Testis (tissue), 3 donors: Measurements from ENCODE around the gene FAM131A. TPM values are rescaled to one million over a fixed set of nuclear protein-coding genes. Genes with fewer than 3 reads are reported as not detected.

Experiments
- DNase-seq: peaks from one replicate; pipeline ENCODE4 v3.0.0-alpha.2; 2019
- H3K27ac ChIP-seq, 2 donors: fragments of 200-600 bp; sonication (generic); one replicate each; pipeline ENCODE4 v1.5.1; 2019
- H3K27me3 ChIP-seq: fragments of 200-600 bp; sonication (generic); one replicate; pipeline ENCODE4 v1.5.1; 2019
- H3K36me3 ChIP-seq: fragments of 200-600 bp; sonication (generic); one replicate; pipeline ENCODE4 v1.5.1; 2017; ENCODE audit warnings: low read depth; ENCODE audit errors: missing control alignments
- H3K4me1 ChIP-seq: fragments of 200-600 bp; sonication (generic); one replicate; pipeline ENCODE4 v1.5.1; 2019
- H3K4me3 ChIP-seq, 2 donors: fragments of 200-600 bp; sonication (generic); one replicate each; pipeline ENCODE4 v1.5.1; 2017 to 2019
- H3K9me3 ChIP-seq: fragments of 200-600 bp; sonication (generic); one replicate; pipeline ENCODE4 v1.5.1; 2017
- CTCF ChIP-seq, 3 experiments: fragments of 450-650 bp in 2 of 3; fragments of 200-600 bp in 1 of 3; sonication (generic) in 1 of 3; IDR thresholded peaks; one replicate each; pipeline ENCODE4 v1.5.1; 2016 to 2019; ENCODE audit warnings: antibody characterized with exemption in 3 of 3, mild to moderate bottlenecking in 2 of 3, moderate library complexity in 1 of 3
- POLR2A ChIP-seq: fragments of 450-650 bp; IDR thresholded peaks from one replicate; pipeline ENCODE4 v1.6.1; 2017; ENCODE audit warnings: antibody characterized with exemption, mild to moderate bottlenecking, moderate library complexity
- WGBS, 2 donors: methylation state at CpG; one replicate each; pipeline ENCODE4 v1.1.5; 2018; 5-methylcytosine and 5-hydroxymethylcytosine counted together
- intact Hi-C: fragments of 100-400 bp; cut with DNase I; formaldehyde crosslinking; loops from one replicate; pipeline ENCODE4 v1.15.1; 2023; ENCODE audit warnings: low total_unique reads
- polyA plus RNA-seq: library from polyadenylated mRNA; stranded (reverse); fragments of 350-450 nt; fragmentation: Illumina TruSeq; extraction: RNeasy Lipid Tissue Mini Kit (QIAGEN cat#74804); gene quantifications from one replicate; pipeline ENCODE4 v1.2.3, GENCODE V29; 2014; ENCODE audit warnings: low read depth, low replicate concordance; ENCODE audit not compliant: insufficient read depth
- total RNA-seq, 2 donors: library from RNA; depleted of rRNA; stranded (reverse); fragments of >200 nt; gene quantifications; one replicate each; pipeline ENCODE4 v1.2.3, GENCODE V29; 2016

The FAM131A gene
- total and polyA plus RNA-seq, 3 donors from 2014 or later, result 28.1 to 77.2 (median 75.9) TPM

GRCh38 chr3:184372911-184373310 is 35.5 kb downstream of the FAM131A start:
- H3K9me3 ChIP-seq, result no peaks in the 10 kb centered on the region
- intact Hi-C loops, result loop anchor here (10.0 kb wide), 1 partner anchor 172 kb away; no protein-coding TSS in a partner anchor
- WGBS, 2 donors, result 80 to 90% methylated on average over 2 to 5 of the region's 5 CpGs
- peaks cover 9% of the 10 kb centered on the region for H3K4me1 ChIP-seq
- no peak overlapping the region for H3K27ac ChIP-seq
- no peaks in the 10 kb centered on the region for H3K36me3 ChIP-seq
- no peak overlapping the region for H3K4me3 ChIP-seq
- no peak for TF ChIP-seq POLR2A
- no peaks in the 10 kb centered on the region for H3K27me3 ChIP-seq
- no peak for DNase-seq

- Histone ChIP-seq H3K36me3 (no peaks in the 10 kb centered on the region), H3K4me1 (peaks cover 10% of the 10 kb centered on the region), H3K9me3 (no peaks in the 10 kb centered on the region), H3K4me3 (no peak overlapping the region), H3K27ac (no peak overlapping the region), H3K27me3 (no peaks in the 10 kb centered on the region)
- intact Hi-C loops, result loop anchor here (10.0 kb wide), 1 partner anchor 171 kb away; no protein-coding TSS in a partner anchor
- DNase-seq, result no peak
- TF ChIP-seq CTCF (IDR thresholded peaks at IDR 0.05) (no peak), POLR2A (no peak)
- 77 to 84% methylated on average over 6 of the region's 6 CpGs for WGBS, 2 donors
Measured at GRCh38 chr3:184373422-184373821, 36.0 kb downstream of the FAM131A start.

- intact Hi-C loops, result loop anchor here (10.0 kb wide), 1 partner anchor 169 kb away; no protein-coding TSS in a partner anchor
- DNase-seq, result no peak
- H3K27ac ChIP-seq, result no peak overlapping the region
- no peaks in the 10 kb centered on the region for H3K27me3 ChIP-seq
- WGBS, 2 donors, result 88 to 94% methylated on average over 11 to 12 of the region's 12 CpGs
- H3K36me3 ChIP-seq, result no peaks in the 10 kb centered on the region
- H3K4me3 ChIP-seq, result no peak overlapping the region
- TF ChIP-seq POLR2A (no peak), CTCF (IDR thresholded peaks at IDR 0.05) (no peak)
- peaks cover 21% of the 10 kb centered on the region for H3K4me1 ChIP-seq
- H3K9me3 ChIP-seq, result no peaks in the 10 kb centered on the region
Measured at GRCh38 chr3:184375747-184376461, 38.5 kb downstream of the FAM131A start.

GRCh38 chr3:184377374-184377773 is 40.0 kb downstream of the FAM131A start:
- 90 to 92% methylated on average over 5 of the region's 5 CpGs for WGBS, 2 donors
- Histone ChIP-seq H3K4me1 (peaks cover 15% of the 10 kb centered on the region), H3K36me3 (no peaks in the 10 kb centered on the region), H3K27me3 (no peaks in the 10 kb centered on the region), H3K4me3 (no peak overlapping the region), H3K9me3 (no peaks in the 10 kb centered on the region), H3K27ac (no peak overlapping the region)
- DNase-seq, result no peak
- intact Hi-C loops, result loop anchor here (10.0 kb wide), 1 partner anchor 167 kb away; no protein-coding TSS in a partner anchor
- TF ChIP-seq CTCF (IDR thresholded peaks at IDR 0.05), result no peak
- TF ChIP-seq POLR2A, result no peak

GRCh38 chr3:184377882-184378445 is 40.6 kb downstream of the FAM131A start, which contains the start of gene THPO:
TSS of gene THPO (minus strand) at chr3:184378207. CDS start at chr3:184376259, 1,948 bp downstream.
- TF ChIP-seq CTCF (IDR thresholded peaks at IDR 0.05), result no peak
- TF ChIP-seq POLR2A, result no peak
- Histone ChIP-seq H3K27me3 (no peaks in the 10 kb centered on the region), H3K36me3 (no peaks in the 10 kb centered on the region), H3K4me3 (no peak within 1 kb of the TSS), H3K27ac (peak within 1 kb of the TSS; percentile 19 to 53), H3K9me3 (no peaks in the 10 kb centered on the region), H3K4me1 (peaks cover 15% of the 10 kb centered on the region)
- no peak for DNase-seq
- intact Hi-C loops, result loop anchor here (10.0 kb wide), 1 partner anchor 167 kb away; no protein-coding TSS in a partner anchor
- WGBS, 2 donors, result 71 to 80% methylated on average over 7 of the region's 7 CpGs
